ENCODE results near the gene METTL16.
"Not testable (repeated sequence)": the region's sequence is repeated elsewhere in the genome, so short reads cannot be mapped to it uniquely, and the experiment has no call there.

The METTL16 gene

GRCh38 chr17:2511462-2512369 lies at the start of gene METTL16:
TSS of gene METTL16 (minus strand) at chr17:2511888. CDS start at chr17:2502331, 9,557 bp downstream.
- peak; percentile 99 for DNase-seq (ENCODE audit: low read depth, low spot score)

GRCh38 chr17:2560658-2561057 lies 49.0 kb upstream of the METTL16 start:
- no peak for DNase-seq (ENCODE audit: low read depth, low spot score)

- DNase-seq (ENCODE audit: low read depth, low spot score) = no peak
These were observed 40.2 kb upstream of the METTL16 start for GRCh38 chr17:2551928-2552327.

GRCh38 chr17:2551493-2551892 lies 39.8 kb upstream of the METTL16 start:
- no peak for DNase-seq (ENCODE audit: low read depth, low spot score)

- no peak for DNase-seq (ENCODE audit: low read depth, low spot score)
These were observed 37.9 kb upstream of the METTL16 start for GRCh38 chr17:2549392-2550211.

GRCh38 chr17:2548026-2548425 lies 36.3 kb upstream of the METTL16 start:
- not testable (repeated sequence) for DNase-seq (ENCODE audit: low read depth, low spot score)

- DNase-seq (ENCODE audit: low read depth, low spot score) = no peak
These were observed 35.5 kb upstream of the METTL16 start for GRCh38 chr17:2547176-2547575.

- DNase-seq (ENCODE audit: low read depth, low spot score) = no peak
These were observed 33.7 kb upstream of the METTL16 start for GRCh38 chr17:2545393-2545792.

- no peak for DNase-seq (ENCODE audit: low read depth, low spot score)
These were observed 30.8 kb upstream of the METTL16 start for GRCh38 chr17:2542456-2542855.

- DNase-seq (ENCODE audit: low read depth, low spot score) = no peak
These were observed 30.4 kb upstream of the METTL16 start for GRCh38 chr17:2542056-2542455.

- DNase-seq (ENCODE audit: low read depth, low spot score) = peak; percentile 31
These were observed 25.9 kb upstream of the METTL16 start for GRCh38 chr17:2537579-2537978.

- DNase-seq (ENCODE audit: low read depth, low spot score) = no peak
These were observed 20.5 kb upstream of the METTL16 start for GRCh38 chr17:2532146-2532720.

- DNase-seq (ENCODE audit: low read depth, low spot score) = not testable (repeated sequence)
These were observed 19.7 kb upstream of the METTL16 start for GRCh38 chr17:2531243-2531954.

GRCh38 chr17:2521775-2522410 lies 10.2 kb upstream of the METTL16 start:
- DNase-seq (ENCODE audit: low read depth, low spot score) = not testable (repeated sequence)

GRCh38 chr17:2521257-2521656 lies 9.6 kb upstream of the METTL16 start:
- DNase-seq (ENCODE audit: low read depth, low spot score) = no peak

GRCh38 chr17:2517539-2517938 lies 5.9 kb upstream of the METTL16 start:
- no peak for DNase-seq (ENCODE audit: low read depth, low spot score)

GRCh38 chr17:2511138-2511461 lies 588 bp downstream of the METTL16 start:
- DNase-seq (ENCODE audit: low read depth, low spot score) = no peak

GRCh38 chr17:2510559-2510958 lies 1.1 kb downstream of the METTL16 start:
- DNase-seq (ENCODE audit: low read depth, low spot score) = peak; percentile 2

- DNase-seq (ENCODE audit: low read depth, low spot score) = no peak
These were observed 3.7 kb downstream of the METTL16 start for GRCh38 chr17:2508035-2508434.

- DNase-seq (ENCODE audit: low read depth, low spot score) = not testable (repeated sequence)
These were observed 4.7 kb downstream of the METTL16 start for GRCh38 chr17:2507015-2507414.

- DNase-seq (ENCODE audit: low read depth, low spot score) = no peak
These were observed 8.1 kb downstream of the METTL16 start for GRCh38 chr17:2503627-2504026.
